Measurements from ENCODE around the gene SVIL. TPM values are rescaled to one million over a fixed set of nuclear protein-coding genes. Genes with fewer than 3 reads are reported as not detected.

Gene SVIL
- total RNA-seq, 1 experiment from 2014 or later = 15.3 TPM

GRCh38 chr10:29426420-29426819 lies 208.4 kb downstream of the SVIL start:
- no peak overlapping the region for H2AFZ ChIP-seq (ENCODE audit: low read length)
- Mint-ChIP-seq H3K36me3 (ENCODE audit: insufficient read depth in 1 of 3, low read depth in 3 of 3) (no peaks in the 10 kb centered on the region), H3K4me3 (no peak overlapping the region), H3K27me3 (ENCODE audit: low read depth) (peaks cover 1% of the 10 kb centered on the region; the same call in 1 of the 2 replicates), H3K9me3 (peaks cover 0 to 2% of the 10 kb centered on the region in 2 experiments; a peak in 3 of 5 replicates), H3K27ac (no peak overlapping the region), H3K4me1 (no peaks in the 10 kb centered on the region)
- H3K9me3 ChIP-seq (ENCODE audit: control insufficient read depth, low read depth, low read length) = no peaks in the 10 kb centered on the region
- no peak overlapping the region for H3K4me2 ChIP-seq (ENCODE audit: insufficient read depth, insufficient read length, low read length)
- H3K27ac ChIP-seq (ENCODE audit: insufficient read length, low read depth, low read length) = no peak overlapping the region
- H3K18ac ChIP-seq (ENCODE audit: insufficient read length, low read depth, low read length) = no peak overlapping the region
- no peak overlapping the region for H4K8ac ChIP-seq (replicated peaks; ENCODE audit: insufficient read length, low read depth, low read length)
- H3K4ac ChIP-seq (ENCODE audit: low read depth, low read length) = no peak overlapping the region
- no peaks in the 10 kb centered on the region for H3K27me3 ChIP-seq (ENCODE audit: insufficient read depth, low read length)
- no peak overlapping the region for H3K23ac ChIP-seq (ENCODE audit: insufficient read length, low read depth, low read length)
- H2BK12ac ChIP-seq (ENCODE audit: insufficient read length, low read depth, low read length) = no peak overlapping the region
- H3K56ac ChIP-seq (ENCODE audit: insufficient read length, low read depth, low read length) = no peak overlapping the region
- no peak overlapping the region for H2AK5ac ChIP-seq (ENCODE audit: insufficient read length, low read length)
- H3K14ac ChIP-seq (ENCODE audit: insufficient read depth, low read length) = no peak overlapping the region
- H3K9ac ChIP-seq (ENCODE audit: extremely low read depth, insufficient read length, low read length) = no peak overlapping the region
- no peak overlapping the region for H2BK20ac ChIP-seq (ENCODE audit: low read depth, low read length, poor library complexity, severe bottlenecking)
- H4K5ac ChIP-seq (ENCODE audit: insufficient read length, low read depth, low read length) = no peak overlapping the region
- WGBS (ENCODE audit: extremely low coverage, insufficient read length, low lambda C conversion rate) = no CpG with 5 or more reads among the region's 1 CpG
- no peak overlapping the region for H2BK15ac ChIP-seq (ENCODE audit: low read depth, low read length)
- no peak overlapping the region for H2BK120ac ChIP-seq (ENCODE audit: low read depth, low read length, poor library complexity, severe bottlenecking)
- no peak for DNase-seq
- H3K79me2 ChIP-seq (ENCODE audit: insufficient read depth, low read length) = no peaks in the 10 kb centered on the region
- H4K20me1 ChIP-seq (ENCODE audit: control insufficient read depth, insufficient read depth, insufficient read length) = no peaks in the 10 kb centered on the region
- no peaks in the 10 kb centered on the region for H3K4me1 ChIP-seq (ENCODE audit: insufficient read depth, low read length)
- H3K23me2 ChIP-seq (ENCODE audit: insufficient read length, low read depth, low read length, poor library complexity, severe bottlenecking) = no peaks in the 10 kb centered on the region
- no peak overlapping the region for H2BK5ac ChIP-seq (ENCODE audit: insufficient read length, low read length)
- TF ChIP-seq, protein P1, sequence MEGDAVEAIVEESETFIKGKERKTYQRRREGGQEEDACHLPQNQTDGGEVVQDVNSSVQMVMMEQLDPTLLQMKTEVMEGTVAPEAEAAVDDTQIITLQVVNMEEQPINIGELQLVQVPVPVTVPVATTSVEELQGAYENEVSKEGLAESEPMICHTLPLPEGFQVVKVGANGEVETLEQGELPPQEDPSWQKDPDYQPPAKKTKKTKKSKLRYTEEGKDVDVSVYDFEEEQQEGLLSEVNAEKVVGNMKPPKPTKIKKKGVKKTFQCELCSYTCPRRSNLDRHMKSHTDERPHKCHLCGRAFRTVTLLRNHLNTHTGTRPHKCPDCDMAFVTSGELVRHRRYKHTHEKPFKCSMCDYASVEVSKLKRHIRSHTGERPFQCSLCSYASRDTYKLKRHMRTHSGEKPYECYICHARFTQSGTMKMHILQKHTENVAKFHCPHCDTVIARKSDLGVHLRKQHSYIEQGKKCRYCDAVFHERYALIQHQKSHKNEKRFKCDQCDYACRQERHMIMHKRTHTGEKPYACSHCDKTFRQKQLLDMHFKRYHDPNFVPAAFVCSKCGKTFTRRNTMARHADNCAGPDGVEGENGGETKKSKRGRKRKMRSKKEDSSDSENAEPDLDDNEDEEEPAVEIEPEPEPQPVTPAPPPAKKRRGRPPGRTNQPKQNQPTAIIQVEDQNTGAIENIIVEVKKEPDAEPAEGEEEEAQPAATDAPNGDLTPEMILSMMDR (conservative IDR thresholded peaks at IDR 0.05) = no peak
- no peak overlapping the region for H4K91ac ChIP-seq (ENCODE audit: insufficient read length, low read depth, low read length)
- no peak overlapping the region for H3T11ph ChIP-seq (ENCODE audit: low read length)
- H3K79me1 ChIP-seq (ENCODE audit: insufficient read depth, low read depth, low read length, poor library complexity, severe bottlenecking) = no peaks in the 10 kb centered on the region
